A549 (cell line): ENCODE data around the gene CMKLR1. TPM values are rescaled to one million over a fixed set of nuclear protein-coding genes. Genes with fewer than 3 reads are reported as not detected.
A peak's percentile ranks its signal among the peaks of the same experiment; 100 is the strongest.

Source experiments
- ATAC-seq, 2 experiments: fragments of 200-7000 bp in 1 of 2; fragments of >200 bp in 1 of 2; cut with Nextera tagmentation in 1 of 2; cut with Tn5 transposase in 1 of 2; 3 replicates each; pipeline versions ENCODE4 v1.8.0 to v1.9.1; 2018 to 2020; ENCODE audit warnings: mild to moderate bottlenecking in 1 of 2, moderate library complexity in 1 of 2
- CTCF ChIA-PET: fragments of 300-600 bp; sonication (Branson Sonifier 250); formaldehyde crosslinking; extraction: SDS; loops from one replicate; lab custom pipeline; 2021; ENCODE audit warnings: antibody characterized with exemption, inconsistent platforms; lab: Yijun Ruan, JAX
- POLR2A ChIA-PET: fragments of 350-600 bp; formaldehyde crosslinking; extraction: SDS; loops from one replicate; lab custom pipeline; 2021; ENCODE audit warnings: antibody characterized with exemption, inconsistent platforms; lab: Yijun Ruan, JAX
- DNase-seq, 2 experiments: peaks; one replicate each; pipeline versions ENCODE4 v3.0.0 to v3.0.0-alpha.2; 2011 to 2016; ENCODE audit warnings: low read depth in 1 of 2, low spot score in 1 of 2
- FAIRE-seq: peaks from 2 replicates; lab custom pipeline; 2011; peaks lifted over from hg19 to GRCh38; lab: Jason Lieb, UNC
- H3K27ac ChIP-seq, 2 experiments: fragments of >200 bp; sonication (Bioruptor Twin); formaldehyde crosslinking; 3 replicates each; pipeline ENCODE4 v1.5.1; 2016 to 2017
- H3K4me1 ChIP-seq: fragments of >200 bp; sonication (Bioruptor Twin); formaldehyde crosslinking; 3 replicates; pipeline ENCODE4 v1.6.1; 2016
- H3K4me2 ChIP-seq: fragments of >200 bp; sonication (Bioruptor Twin); formaldehyde crosslinking; 3 replicates; pipeline ENCODE4 v1.6.1; 2016
- H3K4me3 ChIP-seq: fragments of >200 bp; sonication (Bioruptor Twin); formaldehyde crosslinking; 3 replicates; pipeline ENCODE4 v1.5.1; 2016
- H3K9me3 ChIP-seq: fragments of >200 bp; sonication (Bioruptor Twin); formaldehyde crosslinking; 3 replicates; pipeline ENCODE4 v1.6.1; 2016
- CHD2 ChIP-seq: fragments of 150-350 bp; IDR thresholded peaks from 2 replicates; pipeline ENCODE4 v1.6.1; 2014; ENCODE audit warnings: low read length; ENCODE audit not compliant: partially characterized antibody
- CHD4 ChIP-seq: fragments of 200-600 bp; sonication (generic); IDR thresholded peaks from 2 replicates; pipeline ENCODE4 v1.6.1; 2016; ENCODE audit warnings: antibody characterized with exemption, mild to moderate bottlenecking, borderline replicate concordance
- EHF ChIP-seq: fragments of 250-450 bp; sonication (Bioruptor Pico); IDR thresholded peaks from 2 replicates; pipeline ENCODE4 v1.5.0; 2020; ENCODE audit warnings: mild to moderate bottlenecking
- EHMT2 ChIP-seq: fragments of 200-600 bp; sonication (generic); IDR thresholded peaks from 2 replicates; pipeline ENCODE4 v1.6.1; 2016; ENCODE audit warnings: antibody characterized with exemption, low read depth, mild to moderate bottlenecking, moderate library complexity
- FOXS1 ChIP-seq: fragments of 250-450 bp; sonication (Bioruptor Pico); IDR thresholded peaks from 2 replicates; pipeline ENCODE4 v1.5.0; 2020; ENCODE audit warnings: mild to moderate bottlenecking, moderate library complexity
- HDAC2 ChIP-seq: fragments of 200-600 bp; sonication (generic); IDR thresholded peaks from 2 replicates; pipeline ENCODE4 v1.6.1; 2016
- HOXB13 ChIP-seq: fragments of 250-450 bp; sonication (Bioruptor Pico); IDR thresholded peaks from 2 replicates; pipeline ENCODE4 v1.5.0; 2020; ENCODE audit warnings: low read depth, mild to moderate bottlenecking, moderate library complexity
- PHF8 ChIP-seq: fragments of 200-600 bp; sonication (generic); IDR thresholded peaks from 2 replicates; pipeline ENCODE4 v1.6.1; 2016; ENCODE audit warnings: low read depth, mild to moderate bottlenecking, antibody characterized with exemption, moderate library complexity, borderline replicate concordance
- POLR2A ChIP-seq: IDR thresholded peaks from 2 replicates; pipeline ENCODE4 v1.6.1; 2012; ENCODE audit warnings: mild to moderate bottlenecking, low read length
- POLR2AphosphoS2 ChIP-seq: conservative IDR thresholded peaks from 2 replicates; pipeline ENCODE4 v1.6.1; 2012; ENCODE audit warnings: low read length, improper control_type of control experiment, inconsistent platforms
- RARB ChIP-seq: fragments of 250-450 bp; sonication (Bioruptor Pico); IDR thresholded peaks from 2 replicates; pipeline ENCODE4 v1.8.0; 2021; ENCODE audit warnings: mild to moderate bottlenecking, moderate library complexity
- SMC3 ChIP-seq: fragments of >200 bp; sonication (Bioruptor Twin); formaldehyde crosslinking; IDR thresholded peaks from 3 replicates; pipeline ENCODE4 v1.6.1; 2018; ENCODE audit warnings: inconsistent platforms
- ZFP36 ChIP-seq: fragments of 450-650 bp; IDR thresholded peaks from 2 replicates; pipeline ENCODE4 v1.6.1; 2014; ENCODE audit warnings: borderline replicate concordance; ENCODE audit not compliant: partially characterized antibody
- WGBS: methylation state at CpG from one replicate; pipeline ENCODE4 v1.1.6; 2017; ENCODE audit errors: missing lambda C conversion rate; 5-methylcytosine and 5-hydroxymethylcytosine counted together
- polyA plus RNA-seq, 4 experiments: library from polyadenylated mRNA; depleted of rRNA in 3 of 4; stranded (reverse); fragments of >200 nt; fragmentation: RNase III in 1 of 4; extraction: RNeasy Plus Mini Kit Qiagen cat#74134 plus additional on column Dnase treatment in 1 of 4; gene quantifications; 2 replicates in 3 of 4; 3 replicates in 1 of 4; pipeline ENCODE4 v1.2.3, GENCODE V29; 2011 to 2017
- TF ChIP-seq, protein P1 (sequence below): fragments of 250-450 bp; sonication (Bioruptor Pico); IDR thresholded peaks from 2 replicates; pipeline ENCODE4 v1.5.0; 2021; ENCODE audit warnings: mild to moderate bottlenecking, moderate library complexity, borderline replicate concordance
- TF ChIP-seq, protein P2 (sequence below): fragments of 200-600 bp; sonication (generic); IDR thresholded peaks from 2 replicates; pipeline ENCODE4 v1.6.1; 2016; ENCODE audit warnings: antibody characterized with exemption, mild to moderate bottlenecking, moderate library complexity
- TF ChIP-seq, protein P3 (sequence below): fragments of 150-350 bp; IDR thresholded peaks from 2 replicates; pipeline ENCODE4 v1.6.1; 2014; ENCODE audit warnings: low read depth, mild to moderate bottlenecking, low read length

CMKLR1 gene
- polyA plus RNA-seq, 2 of the 4 experiments (the other 2 are of a cell fraction), result not detected

DNA sequence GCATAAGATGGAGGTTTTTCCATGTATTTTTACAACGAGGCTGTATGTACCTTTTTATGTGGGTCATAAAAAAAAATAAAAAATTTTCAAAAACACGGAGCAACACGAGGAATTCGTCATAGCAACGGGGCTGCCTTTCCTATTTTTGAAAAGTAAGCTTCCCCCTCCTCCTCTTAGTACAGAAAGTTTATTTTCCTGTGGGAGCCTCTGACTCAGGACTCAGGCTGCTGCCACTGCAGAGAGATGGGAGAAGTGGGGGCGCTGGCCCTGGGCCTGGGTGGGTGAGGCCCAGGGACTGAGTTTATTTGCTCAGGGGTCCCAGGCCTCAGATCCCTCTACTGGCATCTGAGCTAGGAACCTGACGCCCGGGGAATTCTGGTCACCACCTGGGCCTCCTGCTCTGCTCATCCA is 10.2 kb upstream of the CMKLR1 start:
- no peak overlapping the region for H3K27ac ChIP-seq
- H3K4me2 ChIP-seq, result no peak overlapping the region
- no peaks in the 10 kb centered on the region for H3K9me3 ChIP-seq
- DNase-seq (no peak), ATAC-seq (peak in 1 of 2 experiments; percentile 43; a peak in 3 of 6 replicates), FAIRE-seq (no peak)
- ChIA-PET POLR2A (no interaction called here), CTCF (interaction anchor here (0.8 to 1.3 kb wide), 3 partner anchors 41 to 601 kb away, joined by 3 to 4 read pairs (median 3); no protein-coding TSS in a partner anchor)
- H3K4me1 ChIP-seq, result no peaks in the 10 kb centered on the region
- WGBS, result 37% methylated on average over 8 of the region's 8 CpGs
- no peak overlapping the region for H3K4me3 ChIP-seq
- TF ChIP-seq RARB (CRISPR knock-in tag), result no peak
- no peak for TF ChIP-seq EHMT2
- TF ChIP-seq ZFP36, result no peak
- TF ChIP-seq EHF (CRISPR knock-in tag), result no peak
- no peak for TF ChIP-seq CHD4
- TF ChIP-seq POLR2A, result no peak
- no peak for TF ChIP-seq PHF8
- no peak for TF ChIP-seq SMC3

DNA sequence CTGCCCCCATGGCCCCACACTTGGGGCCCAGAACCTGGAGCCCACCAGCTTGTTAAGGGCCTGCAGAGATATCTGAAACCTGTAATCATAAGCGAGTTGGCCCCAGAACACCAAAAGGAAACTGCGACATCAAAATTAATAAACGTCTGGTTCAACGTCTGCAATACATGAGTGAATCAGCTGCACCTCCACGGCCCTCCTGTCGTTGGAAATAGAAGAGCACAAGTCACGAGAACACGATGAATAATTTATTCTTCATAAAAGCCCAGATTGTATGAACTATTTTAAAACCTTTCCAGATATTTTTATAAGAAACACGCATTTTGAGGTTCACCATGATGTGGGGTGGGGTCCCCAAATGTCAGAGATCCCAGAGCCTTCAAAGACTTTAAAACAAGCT is 9.7 kb upstream of the CMKLR1 start:
- WGBS, result 75% methylated on average over 9 of the region's 9 CpGs
- Histone ChIP-seq H3K4me1 (no peaks in the 10 kb centered on the region), H3K4me2 (no peak overlapping the region), H3K4me3 (no peak overlapping the region), H3K27ac (no peak overlapping the region), H3K9me3 (no peaks in the 10 kb centered on the region)
- DNase-seq, result no peak
- FAIRE-seq, result no peak
- no peak for ATAC-seq
- TF ChIP-seq, protein P1, sequence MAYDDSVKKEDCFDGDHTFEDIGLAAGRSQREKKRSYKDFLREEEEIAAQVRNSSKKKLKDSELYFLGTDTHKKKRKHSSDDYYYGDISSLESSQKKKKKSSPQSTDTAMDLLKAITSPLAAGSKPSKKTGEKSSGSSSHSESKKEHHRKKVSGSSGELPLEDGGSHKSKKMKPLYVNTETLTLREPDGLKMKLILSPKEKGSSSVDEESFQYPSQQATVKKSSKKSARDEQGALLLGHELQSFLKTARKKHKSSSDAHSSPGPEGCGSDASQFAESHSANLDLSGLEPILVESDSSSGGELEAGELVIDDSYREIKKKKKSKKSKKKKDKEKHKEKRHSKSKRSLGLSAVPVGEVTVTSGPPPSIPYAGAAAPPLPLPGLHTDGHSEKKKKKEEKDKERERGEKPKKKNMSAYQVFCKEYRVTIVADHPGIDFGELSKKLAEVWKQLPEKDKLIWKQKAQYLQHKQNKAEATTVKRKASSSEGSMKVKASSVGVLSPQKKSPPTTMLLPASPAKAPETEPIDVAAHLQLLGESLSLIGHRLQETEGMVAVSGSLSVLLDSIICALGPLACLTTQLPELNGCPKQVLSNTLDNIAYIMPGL (CRISPR knock-in tag), result no peak
- TF ChIP-seq, protein P2, sequence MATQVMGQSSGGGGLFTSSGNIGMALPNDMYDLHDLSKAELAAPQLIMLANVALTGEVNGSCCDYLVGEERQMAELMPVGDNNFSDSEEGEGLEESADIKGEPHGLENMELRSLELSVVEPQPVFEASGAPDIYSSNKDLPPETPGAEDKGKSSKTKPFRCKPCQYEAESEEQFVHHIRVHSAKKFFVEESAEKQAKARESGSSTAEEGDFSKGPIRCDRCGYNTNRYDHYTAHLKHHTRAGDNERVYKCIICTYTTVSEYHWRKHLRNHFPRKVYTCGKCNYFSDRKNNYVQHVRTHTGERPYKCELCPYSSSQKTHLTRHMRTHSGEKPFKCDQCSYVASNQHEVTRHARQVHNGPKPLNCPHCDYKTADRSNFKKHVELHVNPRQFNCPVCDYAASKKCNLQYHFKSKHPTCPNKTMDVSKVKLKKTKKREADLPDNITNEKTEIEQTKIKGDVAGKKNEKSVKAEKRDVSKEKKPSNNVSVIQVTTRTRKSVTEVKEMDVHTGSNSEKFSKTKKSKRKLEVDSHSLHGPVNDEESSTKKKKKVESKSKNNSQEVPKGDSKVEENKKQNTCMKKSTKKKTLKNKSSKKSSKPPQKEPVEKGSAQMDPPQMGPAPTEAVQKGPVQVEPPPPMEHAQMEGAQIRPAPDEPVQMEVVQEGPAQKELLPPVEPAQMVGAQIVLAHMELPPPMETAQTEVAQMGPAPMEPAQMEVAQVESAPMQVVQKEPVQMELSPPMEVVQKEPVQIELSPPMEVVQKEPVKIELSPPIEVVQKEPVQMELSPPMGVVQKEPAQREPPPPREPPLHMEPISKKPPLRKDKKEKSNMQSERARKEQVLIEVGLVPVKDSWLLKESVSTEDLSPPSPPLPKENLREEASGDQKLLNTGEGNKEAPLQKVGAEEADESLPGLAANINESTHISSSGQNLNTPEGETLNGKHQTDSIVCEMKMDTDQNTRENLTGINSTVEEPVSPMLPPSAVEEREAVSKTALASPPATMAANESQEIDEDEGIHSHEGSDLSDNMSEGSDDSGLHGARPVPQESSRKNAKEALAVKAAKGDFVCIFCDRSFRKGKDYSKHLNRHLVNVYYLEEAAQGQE, result no peak
- TF ChIP-seq, protein P3, sequence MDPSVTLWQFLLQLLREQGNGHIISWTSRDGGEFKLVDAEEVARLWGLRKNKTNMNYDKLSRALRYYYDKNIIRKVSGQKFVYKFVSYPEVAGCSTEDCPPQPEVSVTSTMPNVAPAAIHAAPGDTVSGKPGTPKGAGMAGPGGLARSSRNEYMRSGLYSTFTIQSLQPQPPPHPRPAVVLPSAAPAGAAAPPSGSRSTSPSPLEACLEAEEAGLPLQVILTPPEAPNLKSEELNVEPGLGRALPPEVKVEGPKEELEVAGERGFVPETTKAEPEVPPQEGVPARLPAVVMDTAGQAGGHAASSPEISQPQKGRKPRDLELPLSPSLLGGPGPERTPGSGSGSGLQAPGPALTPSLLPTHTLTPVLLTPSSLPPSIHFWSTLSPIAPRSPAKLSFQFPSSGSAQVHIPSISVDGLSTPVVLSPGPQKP, result no peak
- TF ChIP-seq HDAC2, result no peak
- TF ChIP-seq CHD2, result no peak
- no peak for TF ChIP-seq FOXS1
- no peak for TF ChIP-seq HOXB13
- TF ChIP-seq POLR2AphosphoS2, result no peak
- ChIA-PET CTCF (interaction anchor here (1.3 kb wide), 1 partner anchor 41 kb away, joined by 3 read pairs; no protein-coding TSS in a partner anchor), POLR2A (no interaction called here)
